GM23338 (cell line): ENCODE data around the gene U2AF1L4. TPM values are rescaled to one million over a fixed set of nuclear protein-coding genes. Genes with fewer than 3 reads are reported as not detected.

Experiments
- ATAC-seq: fragments of 200-7000 bp; cut with Tn5 transposase; 3 replicates; pipeline ENCODE4 v1.9.1; 2020
- DNase-seq: peaks from one replicate; pipeline ENCODE4 v3.0.0-alpha.2; 2015; ENCODE audit warnings: low spot score
- H2AFZ ChIP-seq: fragments of 200-600 bp; sonication (generic); 2 replicates; pipeline ENCODE4 v1.8.0; 2016; ENCODE audit warnings: antibody characterized with exemption, mild to moderate bottlenecking, moderate library complexity
- H3F3A ChIP-seq: fragments of 200-600 bp; sonication (generic); replicated peaks from 2 replicates; pipeline ENCODE4 v1.8.0; 2017; ENCODE audit warnings: antibody characterized with exemption, mixed run types, low read depth
- H3K27ac ChIP-seq: fragments of 200-600 bp; sonication (generic); 2 replicates; pipeline ENCODE4 v1.6.1; 2016; ENCODE audit warnings: low read depth
- H3K27me3 ChIP-seq: fragments of 200-600 bp; sonication (generic); 2 replicates; pipeline ENCODE4 v1.8.0; 2016; ENCODE audit warnings: mild to moderate bottlenecking, mixed run types, moderate library complexity; ENCODE audit not compliant: insufficient read depth
- H3K36me3 ChIP-seq: fragments of 200-600 bp; sonication (generic); 2 replicates; pipeline ENCODE4 v1.8.0; 2016; ENCODE audit warnings: mild to moderate bottlenecking; ENCODE audit not compliant: insufficient read depth
- H3K4me1 ChIP-seq: fragments of 200-600 bp; sonication (generic); 2 replicates; pipeline ENCODE4 v1.8.0; 2016; ENCODE audit warnings: mild to moderate bottlenecking, moderate library complexity; ENCODE audit not compliant: insufficient read depth
- H3K4me2 ChIP-seq: fragments of 200-600 bp; sonication (generic); 2 replicates; pipeline ENCODE4 v1.7.1; 2017; ENCODE audit warnings: mixed run types
- H3K4me3 ChIP-seq: fragments of 200-600 bp; sonication (generic); 2 replicates; pipeline ENCODE4 v1.6.1; 2016; ENCODE audit warnings: mixed run types
- H3K79me2 ChIP-seq: fragments of 200-600 bp; sonication (generic); replicated peaks from 2 replicates; pipeline ENCODE4 v1.8.0; 2017; ENCODE audit warnings: mild to moderate bottlenecking; ENCODE audit not compliant: insufficient read depth
- H3K9me2 ChIP-seq: fragments of 200-600 bp; sonication (generic); 2 replicates; pipeline ENCODE4 v1.8.0; 2017; ENCODE audit not compliant: insufficient read depth
- H4K20me1 ChIP-seq: fragments of 200-600 bp; sonication (generic); replicated peaks from 2 replicates; pipeline ENCODE4 v1.8.0; 2017; ENCODE audit warnings: mild to moderate bottlenecking; ENCODE audit not compliant: insufficient read depth
- H3K27ac Mint-ChIP-seq: 2 replicates; pipeline ENCODE4 v1.8.0; 2020; ENCODE audit warnings: inconsistent platforms, mild to moderate bottlenecking, moderate library complexity, mixed read lengths
- H3K27me3 Mint-ChIP-seq: 3 replicates; pipeline ENCODE4 v1.8.0; 2022; ENCODE audit warnings: low read depth, mild to moderate bottlenecking, moderate library complexity, mixed read lengths, inconsistent platforms; ENCODE audit not compliant: insufficient read depth, poor library complexity
- H3K36me3 Mint-ChIP-seq: 3 replicates; pipeline ENCODE4 v1.8.0; 2021; ENCODE audit warnings: low read depth, mild to moderate bottlenecking, inconsistent platforms, moderate library complexity, mixed read lengths
- H3K4me1 Mint-ChIP-seq: 3 replicates; pipeline ENCODE4 v1.8.0; 2020; ENCODE audit warnings: mild to moderate bottlenecking, inconsistent platforms, mixed read lengths
- H3K4me3 Mint-ChIP-seq: 3 replicates; pipeline ENCODE4 v1.8.0; 2021; ENCODE audit warnings: moderate library complexity, mild to moderate bottlenecking, inconsistent platforms, mixed read lengths
- H3K9me3 Mint-ChIP-seq: 3 replicates; pipeline ENCODE4 v1.8.0; 2020; ENCODE audit warnings: moderate library complexity, mild to moderate bottlenecking, inconsistent platforms, mixed read lengths
- ZNF114 ChIP-seq: fragments of 250-450 bp; sonication (Bioruptor Pico); IDR thresholded peaks from 2 replicates; pipeline ENCODE4 v1.5.0; 2020; ENCODE audit warnings: mild to moderate bottlenecking, moderate library complexity
- polyA plus RNA-seq: library from polyadenylated mRNA; unstranded; fragments of >200 nt; fragmentation: Nextera tagmentation; extraction: Ambion mirVana; gene quantifications from 2 replicates; pipeline ENCODE4 v1.2.1, GENCODE V29; 2016
- total RNA-seq: library from RNA; depleted of rRNA; stranded (reverse); fragments of >200 nt; shearing (Covaris generic); gene quantifications from 2 replicates; pipeline ENCODE4 v1.2.3, GENCODE V29; 2014
- TF ChIP-seq, protein P1 (sequence below), 2 experiments: fragments of 200-600 bp in 1 of 2; sonication (generic) in 1 of 2; conservative IDR thresholded peaks; 2 replicates each; pipeline versions ENCODE4 v1.5.1 to v1.6.1; 2016 to 2017; ENCODE audit warnings: antibody characterized with exemption in 2 of 2, low read depth in 2 of 2, mild to moderate bottlenecking in 2 of 2, moderate library complexity in 1 of 2
- TF ChIP-seq, protein P2 (sequence below): fragments of 250-450 bp; sonication (Bioruptor Pico); IDR thresholded peaks from 2 replicates; pipeline ENCODE4 v1.5.0; 2020; ENCODE audit warnings: mild to moderate bottlenecking, moderate library complexity

Gene U2AF1L4
- total and polyA plus RNA-seq, 2 experiments from 2014 or later: 13.1 to 23.7 TPM

DNA sequence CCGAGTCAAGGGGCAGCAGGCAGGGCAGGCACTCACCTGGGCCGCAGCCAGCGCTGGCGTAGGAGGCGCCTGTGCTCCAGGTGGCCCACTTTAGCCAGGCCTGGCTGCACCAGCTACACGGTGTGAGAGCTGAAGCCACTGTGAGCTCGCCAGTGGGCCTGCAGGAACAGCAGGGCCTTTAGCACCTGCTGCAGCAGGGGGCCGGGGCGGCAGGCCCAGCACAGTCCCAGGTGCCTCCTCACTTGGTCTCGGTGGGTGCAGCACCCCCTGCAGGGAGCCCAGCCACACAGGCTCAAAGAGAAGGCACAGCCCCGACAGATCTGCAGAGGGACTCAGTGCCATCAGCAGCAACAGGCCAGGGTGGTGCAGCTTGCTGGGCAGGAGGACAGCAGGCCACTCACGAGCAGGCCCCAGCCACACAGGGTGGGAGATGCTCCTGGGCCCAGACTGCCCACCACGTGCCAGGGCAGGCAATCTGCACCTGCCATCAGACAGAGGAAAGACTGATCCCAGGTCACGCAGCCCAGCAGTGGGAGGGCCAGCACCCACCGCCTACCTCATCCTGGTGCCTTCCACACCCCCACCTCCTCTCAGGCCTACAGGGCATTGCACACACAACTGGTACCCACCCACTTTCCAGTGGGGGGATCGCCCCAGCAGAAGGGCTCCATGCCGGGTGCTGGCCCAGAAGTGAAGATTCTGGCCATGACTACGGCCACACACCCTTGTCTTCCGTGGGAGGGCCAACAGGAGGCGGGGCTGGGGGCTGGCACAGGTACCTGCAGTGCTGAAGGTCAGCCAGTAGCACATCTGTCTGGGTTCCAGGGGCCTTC is 46.0 kb upstream of the U2AF1L4 start:
- H3K27ac Mint-ChIP-seq: no peak overlapping the region

More for the DNA sequence above, 46.0 kb upstream of the U2AF1L4 start:
- Histone ChIP-seq H4K20me1 (no peaks in the 10 kb centered on the region), H3K4me3 (no peak overlapping the region), H3K4me1 (no peaks in the 10 kb centered on the region), H3K27ac (no peak overlapping the region), H3F3A (0 out of 2 replicates have a peak, but pooled peaks cover 5% of the 10 kb centered on the region), H3K9me2 (no peaks in the 10 kb centered on the region), H3K36me3 (no peaks in the 10 kb centered on the region), H3K79me2 (no peaks in the 10 kb centered on the region), H3K27me3 (peaks cover 13% of the 10 kb centered on the region), H2AFZ (no peak overlapping the region), H3K4me2 (no peak overlapping the region)
- no peaks in the 10 kb centered on the region for H3K36me3 Mint-ChIP-seq
- DNase-seq (peak; percentile 41), ATAC-seq (peak; percentile 56)
- peaks cover 17% of the 10 kb centered on the region for H3K27me3 Mint-ChIP-seq
- H3K4me1 Mint-ChIP-seq: peaks cover 3% of the 10 kb centered on the region
- no peak overlapping the region for H3K4me3 Mint-ChIP-seq
- TF ChIP-seq, protein P1, sequence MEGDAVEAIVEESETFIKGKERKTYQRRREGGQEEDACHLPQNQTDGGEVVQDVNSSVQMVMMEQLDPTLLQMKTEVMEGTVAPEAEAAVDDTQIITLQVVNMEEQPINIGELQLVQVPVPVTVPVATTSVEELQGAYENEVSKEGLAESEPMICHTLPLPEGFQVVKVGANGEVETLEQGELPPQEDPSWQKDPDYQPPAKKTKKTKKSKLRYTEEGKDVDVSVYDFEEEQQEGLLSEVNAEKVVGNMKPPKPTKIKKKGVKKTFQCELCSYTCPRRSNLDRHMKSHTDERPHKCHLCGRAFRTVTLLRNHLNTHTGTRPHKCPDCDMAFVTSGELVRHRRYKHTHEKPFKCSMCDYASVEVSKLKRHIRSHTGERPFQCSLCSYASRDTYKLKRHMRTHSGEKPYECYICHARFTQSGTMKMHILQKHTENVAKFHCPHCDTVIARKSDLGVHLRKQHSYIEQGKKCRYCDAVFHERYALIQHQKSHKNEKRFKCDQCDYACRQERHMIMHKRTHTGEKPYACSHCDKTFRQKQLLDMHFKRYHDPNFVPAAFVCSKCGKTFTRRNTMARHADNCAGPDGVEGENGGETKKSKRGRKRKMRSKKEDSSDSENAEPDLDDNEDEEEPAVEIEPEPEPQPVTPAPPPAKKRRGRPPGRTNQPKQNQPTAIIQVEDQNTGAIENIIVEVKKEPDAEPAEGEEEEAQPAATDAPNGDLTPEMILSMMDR (conservative IDR thresholded peaks at IDR 0.05; ENCODE audit: low read depth in 2 of 2): peak; percentile 17 to 48; a peak in 3 of 4 replicates
- TF ChIP-seq ZNF114 (CRISPR knock-in tag): no peak
- TF ChIP-seq, protein P2, sequence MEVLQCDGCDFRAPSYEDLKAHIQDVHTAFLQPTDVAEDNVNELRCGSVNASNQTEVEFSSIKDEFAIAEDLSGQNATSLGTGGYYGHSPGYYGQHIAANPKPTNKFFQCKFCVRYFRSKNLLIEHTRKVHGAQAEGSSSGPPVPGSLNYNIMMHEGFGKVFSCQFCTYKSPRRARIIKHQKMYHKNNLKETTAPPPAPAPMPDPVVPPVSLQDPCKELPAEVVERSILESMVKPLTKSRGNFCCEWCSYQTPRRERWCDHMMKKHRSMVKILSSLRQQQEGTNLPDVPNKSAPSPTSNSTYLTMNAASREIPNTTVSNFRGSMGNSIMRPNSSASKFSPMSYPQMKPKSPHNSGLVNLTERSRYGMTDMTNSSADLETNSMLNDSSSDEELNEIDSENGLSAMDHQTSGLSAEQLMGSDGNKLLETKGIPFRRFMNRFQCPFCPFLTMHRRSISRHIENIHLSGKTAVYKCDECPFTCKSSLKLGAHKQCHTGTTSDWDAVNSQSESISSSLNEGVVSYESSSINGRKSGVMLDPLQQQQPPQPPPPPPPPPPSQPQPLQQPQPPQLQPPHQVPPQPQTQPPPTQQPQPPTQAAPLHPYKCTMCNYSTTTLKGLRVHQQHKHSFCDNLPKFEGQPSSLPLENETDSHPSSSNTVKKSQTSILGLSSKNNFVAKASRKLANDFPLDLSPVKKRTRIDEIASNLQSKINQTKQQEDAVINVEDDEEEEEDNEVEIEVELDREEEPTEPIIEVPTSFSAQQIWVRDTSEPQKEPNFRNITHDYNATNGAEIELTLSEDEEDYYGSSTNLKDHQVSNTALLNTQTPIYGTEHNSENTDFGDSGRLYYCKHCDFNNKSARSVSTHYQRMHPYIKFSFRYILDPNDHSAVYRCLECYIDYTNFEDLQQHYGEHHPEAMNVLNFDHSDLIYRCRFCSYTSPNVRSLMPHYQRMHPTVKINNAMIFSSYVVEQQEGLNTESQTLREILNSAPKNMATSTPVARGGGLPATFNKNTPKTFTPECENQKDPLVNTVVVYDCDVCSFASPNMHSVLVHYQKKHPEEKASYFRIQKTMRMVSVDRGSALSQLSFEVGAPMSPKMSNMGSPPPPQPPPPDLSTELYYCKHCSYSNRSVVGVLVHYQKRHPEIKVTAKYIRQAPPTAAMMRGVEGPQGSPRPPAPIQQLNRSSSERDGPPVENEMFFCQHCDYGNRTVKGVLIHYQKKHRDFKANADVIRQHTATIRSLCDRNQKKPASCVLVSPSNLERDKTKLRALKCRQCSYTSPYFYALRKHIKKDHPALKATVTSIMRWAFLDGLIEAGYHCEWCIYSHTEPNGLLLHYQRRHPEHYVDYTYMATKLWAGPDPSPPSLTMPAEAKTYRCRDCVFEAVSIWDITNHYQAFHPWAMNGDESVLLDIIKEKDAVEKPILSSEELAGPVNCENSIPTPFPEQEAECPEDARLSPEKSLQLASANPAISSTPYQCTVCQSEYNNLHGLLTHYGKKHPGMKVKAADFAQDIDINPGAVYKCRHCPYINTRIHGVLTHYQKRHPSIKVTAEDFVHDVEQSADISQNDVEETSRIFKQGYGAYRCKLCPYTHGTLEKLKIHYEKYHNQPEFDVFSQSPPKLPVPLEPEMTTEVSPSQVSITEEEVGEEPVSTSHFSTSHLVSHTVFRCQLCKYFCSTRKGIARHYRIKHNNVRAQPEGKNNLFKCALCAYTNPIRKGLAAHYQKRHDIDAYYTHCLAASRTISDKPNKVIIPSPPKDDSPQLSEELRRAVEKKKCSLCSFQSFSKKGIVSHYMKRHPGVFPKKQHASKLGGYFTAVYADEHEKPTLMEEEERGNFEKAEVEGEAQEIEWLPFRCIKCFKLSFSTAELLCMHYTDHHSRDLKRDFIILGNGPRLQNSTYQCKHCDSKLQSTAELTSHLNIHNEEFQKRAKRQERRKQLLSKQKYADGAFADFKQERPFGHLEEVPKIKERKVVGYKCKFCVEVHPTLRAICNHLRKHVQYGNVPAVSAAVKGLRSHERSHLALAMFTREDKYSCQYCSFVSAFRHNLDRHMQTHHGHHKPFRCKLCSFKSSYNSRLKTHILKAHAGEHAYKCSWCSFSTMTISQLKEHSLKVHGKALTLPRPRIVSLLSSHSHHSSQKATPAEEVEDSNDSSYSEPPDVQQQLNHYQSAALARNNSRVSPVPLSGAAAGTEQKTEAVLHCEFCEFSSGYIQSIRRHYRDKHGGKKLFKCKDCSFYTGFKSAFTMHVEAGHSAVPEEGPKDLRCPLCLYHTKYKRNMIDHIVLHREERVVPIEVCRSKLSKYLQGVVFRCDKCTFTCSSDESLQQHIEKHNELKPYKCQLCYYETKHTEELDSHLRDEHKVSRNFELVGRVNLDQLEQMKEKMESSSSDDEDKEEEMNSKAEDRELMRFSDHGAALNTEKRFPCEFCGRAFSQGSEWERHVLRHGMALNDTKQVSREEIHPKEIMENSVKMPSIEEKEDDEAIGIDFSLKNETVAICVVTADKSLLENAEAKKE (CRISPR knock-in tag): no peak
- H3K9me3 Mint-ChIP-seq: no peaks in the 10 kb centered on the region
